SH-SY5Y (cell line): ENCODE measurements around the gene ETV6.
A peak's percentile ranks its signal among the peaks of the same experiment; 100 is the strongest.

ENCODE experiments used
- GATA2 ChIP-seq: IDR thresholded peaks from 2 replicates; pipeline ENCODE4 v1.6.1; 2011; ENCODE audit warnings: mild to moderate bottlenecking, low read depth, low read length
- GATA3 ChIP-seq: IDR thresholded peaks from 2 replicates; pipeline ENCODE4 v1.6.1; 2011; ENCODE audit warnings: low read depth, mild to moderate bottlenecking, low read length, moderate library complexity

ETV6 gene

DNA sequence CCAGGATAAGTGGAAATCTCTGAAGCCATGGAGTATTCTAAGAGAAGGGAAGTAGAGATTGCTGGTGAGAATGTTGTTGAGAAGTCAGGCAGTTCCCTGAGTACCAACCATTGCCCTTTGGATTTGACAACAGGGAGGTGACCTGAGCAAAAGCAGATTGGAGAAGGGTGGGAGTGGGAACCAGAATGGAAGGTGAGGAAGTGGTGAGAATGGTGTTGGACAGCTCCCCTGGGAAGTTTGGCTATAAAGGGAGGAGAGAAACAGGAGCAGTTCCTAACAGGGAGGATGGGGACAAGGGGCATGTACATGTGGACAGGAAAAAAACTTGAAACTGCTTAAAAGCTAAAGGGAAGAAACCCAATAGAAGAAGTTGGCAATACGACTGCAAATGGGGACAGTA lies 198.1 kb downstream of the ETV6 start:
- TF ChIP-seq GATA2 (no peak), GATA3 (no peak)

DNA sequence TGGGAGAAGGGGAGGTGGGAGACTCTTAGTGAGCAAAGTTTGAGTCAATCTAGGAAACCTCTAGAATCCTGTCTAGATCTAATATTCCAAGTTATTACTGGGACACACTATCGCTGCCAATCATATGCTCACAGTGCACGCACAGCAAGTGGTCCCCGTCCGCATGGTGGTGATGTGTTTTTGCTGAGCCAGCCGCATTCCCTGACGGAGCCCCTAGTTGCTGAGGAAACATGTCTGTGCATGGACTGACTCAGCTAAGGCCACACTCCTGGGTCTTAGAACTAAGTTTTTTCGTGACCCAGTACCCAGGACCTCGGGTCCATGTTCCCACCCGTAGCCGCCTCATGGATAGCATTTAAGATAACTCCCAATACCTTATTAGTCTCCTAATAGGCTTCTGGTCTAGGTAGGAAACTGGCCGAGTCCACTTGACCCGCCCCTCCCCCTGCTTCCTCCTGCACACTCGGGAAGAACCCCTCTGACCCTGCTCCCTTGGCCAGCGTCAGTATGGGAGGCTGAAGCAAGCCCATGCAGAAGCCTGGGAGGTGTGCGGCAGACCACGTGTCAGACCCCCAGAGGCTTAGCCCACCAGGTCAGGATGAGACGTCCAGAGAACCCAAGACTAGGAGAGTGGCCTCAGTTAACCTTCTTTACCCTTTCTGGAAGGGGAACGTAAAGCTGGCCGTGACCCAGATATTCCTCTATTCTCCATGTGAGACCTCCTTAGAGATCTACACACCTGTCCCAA lies 200.5 kb downstream of the ETV6 start:
- TF ChIP-seq GATA3 (no peak), GATA2 (no peak)

GRCh38 chr12:11853126-11853525 lies 203.7 kb downstream of the ETV6 start:
- TF ChIP-seq GATA3 (no peak), GATA2 (no peak)

DNA sequence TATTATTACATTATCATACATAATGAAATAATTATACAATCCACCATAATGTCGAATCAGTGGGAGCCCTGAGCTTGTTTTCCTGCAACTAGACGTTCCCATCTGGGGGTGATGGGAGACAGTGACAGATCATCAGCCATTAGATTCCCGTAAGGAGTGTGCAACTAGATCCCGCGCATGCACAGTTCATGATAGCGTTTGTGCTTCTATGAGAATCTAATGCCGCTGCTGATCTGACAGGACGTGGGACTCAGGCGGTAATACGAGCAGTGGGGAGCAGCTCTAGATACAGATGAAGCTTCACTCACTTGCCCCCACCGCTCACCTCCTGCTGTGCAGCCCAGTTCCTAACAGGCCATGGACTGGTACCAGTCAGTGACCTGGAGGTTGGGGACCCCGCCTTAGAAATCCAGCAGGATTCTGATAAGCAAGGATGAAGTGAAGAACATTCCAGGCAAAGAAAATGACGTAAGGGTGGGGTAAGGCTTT lies 204.6 kb downstream of the ETV6 start:
- TF ChIP-seq GATA2: no peak
- no peak for TF ChIP-seq GATA3

GRCh38 chr12:11855983-11856374 lies 206.5 kb downstream of the ETV6 start:
- no peak for TF ChIP-seq GATA3
- no peak for TF ChIP-seq GATA2

GRCh38 chr12:11856971-11857370 lies 207.5 kb downstream of the ETV6 start:
- TF ChIP-seq GATA3: no peak
- TF ChIP-seq GATA2: no peak

- TF ChIP-seq GATA3 (no peak), GATA2 (no peak)
These were observed 210.4 kb downstream of the ETV6 start for GRCh38 chr12:11859705-11860425.

- peak; percentile 41; the same call in 1 of the 2 replicates for TF ChIP-seq GATA3
- peak; percentile 67 for TF ChIP-seq GATA2
These were observed 211.8 kb downstream of the ETV6 start for GRCh38 chr12:11861155-11861863.

- TF ChIP-seq GATA2 (no peak), GATA3 (no peak)
These were observed 212.6 kb downstream of the ETV6 start for GRCh38 chr12:11861864-11862600.

GRCh38 chr12:11862798-11863197 lies 213.3 kb downstream of the ETV6 start:
- TF ChIP-seq GATA2 (no peak), GATA3 (no peak)

- no peak for TF ChIP-seq GATA2
- no peak for TF ChIP-seq GATA3
These were observed 214.0 kb downstream of the ETV6 start for GRCh38 chr12:11863478-11863906.

GRCh38 chr12:11863988-11864387 lies 214.5 kb downstream of the ETV6 start:
- no peak for TF ChIP-seq GATA2
- TF ChIP-seq GATA3: no peak

GRCh38 chr12:11865824-11866223 lies 216.3 kb downstream of the ETV6 start:
- no peak for TF ChIP-seq GATA2
- no peak for TF ChIP-seq GATA3

- no peak for TF ChIP-seq GATA3
- no peak for TF ChIP-seq GATA2
These were observed 218.6 kb downstream of the ETV6 start for GRCh38 chr12:11868027-11868426.

DNA sequence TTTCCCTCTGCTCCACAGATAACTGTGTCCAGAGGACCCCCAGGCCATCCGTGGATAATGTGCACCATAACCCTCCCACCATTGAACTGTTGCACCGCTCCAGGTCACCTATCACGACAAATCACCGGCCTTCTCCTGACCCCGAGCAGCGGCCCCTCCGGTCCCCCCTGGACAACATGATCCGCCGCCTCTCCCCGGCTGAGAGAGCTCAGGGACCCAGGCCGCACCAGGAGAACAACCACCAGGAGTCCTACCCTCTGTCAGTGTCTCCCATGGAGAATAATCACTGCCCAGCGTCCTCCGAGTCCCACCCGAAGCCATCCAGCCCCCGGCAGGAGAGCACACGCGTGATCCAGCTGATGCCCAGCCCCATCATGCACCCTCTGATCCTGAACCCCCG lies 219.9 kb downstream of the ETV6 start:
- no peak for TF ChIP-seq GATA3
- no peak for TF ChIP-seq GATA2
